ENCODE data around the gene GLOD5. TPM values are rescaled to one million over a fixed set of nuclear protein-coding genes. Genes with fewer than 3 reads are reported as not detected.

The GLOD5 gene
- total and polyA plus RNA-seq, 2 of the 8 experiments (the other 6 are each of a cell fraction or from before 2014, with no cell fraction given) = 0.18 TPM; not detected in 1

DNA sequence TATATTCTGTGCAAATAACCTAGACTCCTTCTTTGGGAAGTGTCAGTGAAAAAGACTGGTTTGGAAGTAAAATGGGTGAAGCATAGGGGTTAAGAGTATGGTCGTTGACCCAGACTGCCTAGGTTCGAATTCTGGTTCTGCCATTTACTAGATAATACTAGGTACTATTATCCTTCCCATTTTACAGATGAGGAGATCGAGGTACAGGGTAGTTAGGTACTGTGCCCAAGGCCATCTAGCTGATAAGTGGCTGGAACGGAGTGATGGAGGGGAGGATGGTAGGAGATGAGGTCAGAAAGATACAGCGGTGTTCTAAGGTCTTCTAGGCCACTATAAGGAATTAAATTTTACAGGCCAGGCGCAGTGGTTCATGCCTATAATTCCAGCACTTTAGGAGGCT lies 11.1 kb downstream of the GLOD5 start:
- no peak overlapping the region for H2BK15ac ChIP-seq (ENCODE audit: low read length)
- no peak overlapping the region for H4K5ac ChIP-seq (ENCODE audit: insufficient read length, low read depth, low read length)
- H3K27me3 ChIP-seq (replicated peaks in 1 of 4; ENCODE audit: control insufficient read depth in 3 of 4, extremely low read depth in 1 of 4, insufficient read depth in 3 of 4, low read length in 3 of 4) = no peaks in the 10 kb centered on the region
- POLR2A ChIA-PET (ENCODE audit: partially characterized antibody) = no interaction called here
- H2BK5ac ChIP-seq (ENCODE audit: low read depth, low read length) = no peak overlapping the region
- H3K9ac ChIP-seq (replicated peaks in 1 of 4; ENCODE audit: extremely low read depth in 1 of 4, low read depth in 3 of 4, low read length in 3 of 4) = no peak overlapping the region
- H3K36me3 ChIP-seq (ENCODE audit: control insufficient read depth in 2 of 4, insufficient read depth in 4 of 4, low read length in 3 of 4) = no peaks in the 10 kb centered on the region
- no peak for TF ChIP-seq POLR2AphosphoS5 (IDR thresholded peaks at IDR 0.05; ENCODE audit: low read depth, low read length)
- no peak for TF ChIP-seq RNF2 (IDR thresholded peaks at IDR 0.05; ENCODE audit: borderline replicate concordance, low read depth, low read length, missing control alignments, poor library complexity, severe bottlenecking)
- no peak for TF ChIP-seq SRF (IDR thresholded peaks at IDR 0.05; ENCODE audit: low read depth, low read length)
- CTCF ChIA-PET (ENCODE audit: partially characterized antibody) = no interaction called here
- FAIRE-seq (no peak), DNase-seq (ENCODE audit: low read depth in 1 of 2, low spot score in 2 of 2) (no peak)
- H4K8ac ChIP-seq (ENCODE audit: extremely low read depth, insufficient read depth, low read length) = no peak overlapping the region
- no peak overlapping the region for H3K18ac ChIP-seq (ENCODE audit: extremely low read depth, low read length)
- H3K4me2 ChIP-seq (ENCODE audit: insufficient read depth in 1 of 2, low read depth in 2 of 2, low read length in 2 of 2) = no peak overlapping the region
- H3K4ac ChIP-seq (replicated peaks; ENCODE audit: insufficient read length, low read depth, low read length) = no peak overlapping the region
- no peaks in the 10 kb centered on the region for H3K79me2 ChIP-seq (ENCODE audit: control insufficient read depth in 1 of 2, insufficient read depth in 2 of 2, low read length in 2 of 2)
- no peaks in the 10 kb centered on the region for H3K79me1 ChIP-seq (ENCODE audit: low read depth, low read length)
- 97% methylated on average over 5 of the region's 6 CpGs; no CpG with 5 or more reads in 1 of the 2 experiments for WGBS, 2 experiments (ENCODE audit: extremely low coverage in 1 of 2, insufficient coverage in 1 of 2, insufficient read length in 1 of 2, insufficient replicate concordance in 2 of 2, low coverage in 1 of 2, low lambda C conversion rate in 2 of 2, missing lambda C conversion rate in 1 of 2)
- no peak overlapping the region for H2BK120ac ChIP-seq (replicated peaks; ENCODE audit: low read depth, low read length)
- no peak overlapping the region for H3K27ac ChIP-seq (ENCODE audit: low read depth, low read length)
- no peak overlapping the region for H4K91ac ChIP-seq (replicated peaks; ENCODE audit: insufficient read length, low read length)
- no peak overlapping the region for H2BK20ac ChIP-seq (ENCODE audit: low read length)
- H3K9me3 ChIP-seq (ENCODE audit: insufficient read depth in 2 of 2, low read depth in 1 of 2, low read length in 1 of 2) = no peaks in the 10 kb centered on the region
- H3K23ac ChIP-seq (ENCODE audit: insufficient read length) = no peak overlapping the region
- H4K20me1 ChIP-seq (replicated peaks in 1 of 2; ENCODE audit: control insufficient read depth in 1 of 2, insufficient read depth in 2 of 2, low read length in 2 of 2) = no peaks in the 10 kb centered on the region
- H2AK5ac ChIP-seq (ENCODE audit: low read depth, low read length) = no peak overlapping the region
- H2AFZ ChIP-seq (ENCODE audit: low read length) = no peak overlapping the region
- no peak overlapping the region for H2BK12ac ChIP-seq (ENCODE audit: low read depth, low read length)
- no peaks in the 10 kb centered on the region for H3K4me1 ChIP-seq (replicated peaks in 1 of 4; ENCODE audit: control insufficient read depth in 3 of 4, insufficient read depth in 4 of 4, low read length in 3 of 4)
- H3K56ac ChIP-seq (replicated peaks; ENCODE audit: insufficient read length, low read depth, low read length) = no peak overlapping the region
- no peaks in the 10 kb centered on the region for H3K23me2 ChIP-seq (ENCODE audit: low read depth, low read length)
- H3K14ac ChIP-seq (ENCODE audit: insufficient read length) = no peak overlapping the region
- H3K4me3 ChIP-seq (ENCODE audit: extremely low read depth in 1 of 4, insufficient read depth in 2 of 4, low read depth in 3 of 4, low read length in 4 of 4) = no peak overlapping the region

All from H1 (cell line).